RWPE1 (cell line): ENCODE measurements around the gene NOD2.

Experiments
- CTCF ChIA-PET: fragments of 350-600 bp; sonication (Branson Sonifier 250); formaldehyde crosslinking; extraction: SDS; loops from one replicate; lab custom pipeline; 2021; lab: Yijun Ruan, JAX
- POLR2A ChIA-PET: fragments of 400-600 bp; formaldehyde crosslinking; extraction: SDS; loops from one replicate; lab custom pipeline; 2020; ENCODE audit warnings: antibody characterized with exemption; ENCODE audit not compliant: low non-redundant PET; lab: Yijun Ruan, JAX
- DNase-seq: peaks from one replicate; pipeline ENCODE4 v3.0.0; 2012; ENCODE audit warnings: low spot score
- H3K27ac ChIP-seq: fragments of 450-650 bp; 2 replicates; pipeline ENCODE4 v1.5.1; 2017
- TF ChIP-seq, protein P1 (sequence below): fragments of 450-650 bp; conservative IDR thresholded peaks from 2 replicates; pipeline ENCODE4 v1.5.1; 2017; ENCODE audit warnings: low read depth, mild to moderate bottlenecking

The NOD2 gene

DNA sequence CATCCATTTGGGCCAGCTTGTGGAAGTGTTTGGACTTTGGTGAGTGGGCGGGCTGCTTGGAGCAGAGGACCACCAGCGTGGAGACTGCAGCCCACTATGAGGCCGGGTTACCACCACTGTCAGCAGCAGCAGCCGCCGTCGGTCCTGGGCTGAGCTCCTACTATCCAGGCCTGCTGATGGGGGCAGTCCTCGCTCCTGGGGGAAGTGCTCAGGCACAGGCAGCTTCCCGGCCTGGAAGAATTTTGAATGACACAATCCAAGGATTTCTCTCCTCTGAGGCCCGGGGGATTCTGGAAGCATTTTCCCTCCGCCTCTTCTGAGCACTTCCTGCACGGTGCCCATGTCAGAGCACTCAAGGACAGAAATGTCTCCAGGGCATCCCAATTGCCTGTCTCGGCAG lies 5.3 kb upstream of the NOD2 start:
- CTCF ChIA-PET: interaction anchor here (0.6 kb wide), 1 partner anchor 12 kb away, joined by 4 read pairs; no protein-coding TSS in a partner anchor
- POLR2A ChIA-PET: no interaction called here
- H3K27ac ChIP-seq: no peak overlapping the region
- TF ChIP-seq, protein P1, sequence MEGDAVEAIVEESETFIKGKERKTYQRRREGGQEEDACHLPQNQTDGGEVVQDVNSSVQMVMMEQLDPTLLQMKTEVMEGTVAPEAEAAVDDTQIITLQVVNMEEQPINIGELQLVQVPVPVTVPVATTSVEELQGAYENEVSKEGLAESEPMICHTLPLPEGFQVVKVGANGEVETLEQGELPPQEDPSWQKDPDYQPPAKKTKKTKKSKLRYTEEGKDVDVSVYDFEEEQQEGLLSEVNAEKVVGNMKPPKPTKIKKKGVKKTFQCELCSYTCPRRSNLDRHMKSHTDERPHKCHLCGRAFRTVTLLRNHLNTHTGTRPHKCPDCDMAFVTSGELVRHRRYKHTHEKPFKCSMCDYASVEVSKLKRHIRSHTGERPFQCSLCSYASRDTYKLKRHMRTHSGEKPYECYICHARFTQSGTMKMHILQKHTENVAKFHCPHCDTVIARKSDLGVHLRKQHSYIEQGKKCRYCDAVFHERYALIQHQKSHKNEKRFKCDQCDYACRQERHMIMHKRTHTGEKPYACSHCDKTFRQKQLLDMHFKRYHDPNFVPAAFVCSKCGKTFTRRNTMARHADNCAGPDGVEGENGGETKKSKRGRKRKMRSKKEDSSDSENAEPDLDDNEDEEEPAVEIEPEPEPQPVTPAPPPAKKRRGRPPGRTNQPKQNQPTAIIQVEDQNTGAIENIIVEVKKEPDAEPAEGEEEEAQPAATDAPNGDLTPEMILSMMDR: no peak
- DNase-seq: no peak

DNA sequence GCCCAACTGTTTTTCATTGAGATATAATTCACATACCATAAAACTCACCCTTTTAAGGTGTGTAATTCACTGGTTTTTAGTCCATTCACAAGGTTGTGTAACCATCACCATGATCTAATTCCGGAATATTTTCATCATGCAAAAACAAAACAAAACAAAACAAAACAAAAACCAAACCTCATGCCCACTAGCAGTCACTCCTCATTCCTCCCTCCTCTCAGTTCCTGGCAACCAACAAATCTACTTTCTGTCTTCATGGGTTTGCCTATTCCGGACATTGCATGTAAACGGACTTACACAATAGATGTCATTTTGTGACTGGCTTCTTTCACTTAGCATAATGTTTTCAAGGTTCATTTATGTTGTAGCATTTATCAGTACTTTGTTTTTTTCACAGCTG lies 4.5 kb upstream of the NOD2 start:
- DNase-seq: no peak
- no peak overlapping the region for H3K27ac ChIP-seq
- CTCF ChIA-PET: no interaction called here
- TF ChIP-seq, protein P1: no peak
- POLR2A ChIA-PET: no interaction called here

DNA sequence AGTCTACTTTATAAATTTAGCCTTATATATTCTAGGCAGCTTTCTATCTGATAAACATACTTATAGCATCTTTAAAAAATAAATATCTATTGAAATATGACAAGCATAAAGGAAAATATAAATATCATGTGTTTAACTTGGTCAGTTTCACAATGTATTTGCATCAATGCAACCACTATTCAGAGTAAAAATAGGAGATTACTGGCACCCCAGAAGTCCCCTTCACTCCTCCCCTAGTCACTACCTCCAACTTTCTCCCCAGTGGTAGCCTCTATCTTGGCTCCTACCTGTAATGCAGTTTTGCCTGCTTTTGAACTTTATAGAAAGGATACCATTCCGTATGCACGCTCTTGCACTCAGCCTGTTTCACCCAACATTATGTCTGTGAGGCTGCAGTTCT lies 3.2 kb upstream of the NOD2 start:
- ChIA-PET CTCF (no interaction called here), POLR2A (no interaction called here)
- H3K27ac ChIP-seq: no peak overlapping the region
- no peak for DNase-seq
- TF ChIP-seq, protein P1: no peak

DNA sequence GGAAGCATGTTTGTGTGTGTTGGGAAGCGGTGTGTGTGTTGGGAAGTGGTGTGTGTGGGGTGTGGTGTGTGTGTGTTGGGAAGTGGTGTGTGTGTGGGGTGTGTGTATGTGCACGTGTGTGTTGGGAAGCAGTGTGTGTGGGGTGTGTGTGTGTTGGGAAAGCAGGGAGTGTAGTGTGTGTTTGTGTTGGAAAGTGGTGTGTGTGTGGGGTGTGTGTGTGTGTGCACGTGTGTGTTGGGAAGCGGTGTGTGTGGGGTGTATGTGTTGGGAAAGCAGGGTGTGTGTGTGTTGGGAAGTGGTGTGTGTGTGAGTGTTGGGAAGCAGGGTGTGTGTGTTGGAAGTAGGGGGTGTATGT lies 785 bp upstream of the NOD2 start:
- TF ChIP-seq, protein P1: no peak

DNA sequence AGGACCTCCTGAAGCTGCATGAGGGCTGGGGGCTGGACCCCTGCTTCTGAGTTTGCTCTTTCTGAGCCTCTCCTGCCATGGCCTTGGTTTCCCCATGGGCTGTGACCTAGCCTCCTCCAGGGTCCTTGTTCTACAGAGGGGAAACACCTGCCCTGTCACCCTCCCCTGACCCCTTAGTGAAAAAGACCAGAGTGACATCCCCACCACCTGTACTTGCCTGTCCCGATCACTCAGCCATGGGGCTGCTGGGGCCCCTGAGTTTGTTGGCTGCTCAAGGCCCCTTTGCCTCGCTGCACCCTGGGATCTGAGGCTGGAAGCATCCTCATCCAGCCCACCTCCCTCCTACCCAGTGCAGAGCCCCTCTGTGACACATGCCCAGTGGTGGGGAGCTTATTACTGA lies 800 bp downstream of the NOD2 start:
- ChIA-PET POLR2A (no interaction called here), CTCF (interaction anchor here (0.6 to 0.7 kb wide), 3 partner anchors 8 to 145 kb away, joined by 3 to 4 read pairs (median 3); no protein-coding TSS in a partner anchor)
- no peak for DNase-seq
- TF ChIP-seq, protein P1: no peak
- H3K27ac ChIP-seq: no peak overlapping the region

More for the DNA sequence above, 785 bp upstream of the NOD2 start:
- DNase-seq: no peak
- no peak overlapping the region for H3K27ac ChIP-seq
- ChIA-PET CTCF (no interaction called here), POLR2A (no interaction called here)

DNA sequence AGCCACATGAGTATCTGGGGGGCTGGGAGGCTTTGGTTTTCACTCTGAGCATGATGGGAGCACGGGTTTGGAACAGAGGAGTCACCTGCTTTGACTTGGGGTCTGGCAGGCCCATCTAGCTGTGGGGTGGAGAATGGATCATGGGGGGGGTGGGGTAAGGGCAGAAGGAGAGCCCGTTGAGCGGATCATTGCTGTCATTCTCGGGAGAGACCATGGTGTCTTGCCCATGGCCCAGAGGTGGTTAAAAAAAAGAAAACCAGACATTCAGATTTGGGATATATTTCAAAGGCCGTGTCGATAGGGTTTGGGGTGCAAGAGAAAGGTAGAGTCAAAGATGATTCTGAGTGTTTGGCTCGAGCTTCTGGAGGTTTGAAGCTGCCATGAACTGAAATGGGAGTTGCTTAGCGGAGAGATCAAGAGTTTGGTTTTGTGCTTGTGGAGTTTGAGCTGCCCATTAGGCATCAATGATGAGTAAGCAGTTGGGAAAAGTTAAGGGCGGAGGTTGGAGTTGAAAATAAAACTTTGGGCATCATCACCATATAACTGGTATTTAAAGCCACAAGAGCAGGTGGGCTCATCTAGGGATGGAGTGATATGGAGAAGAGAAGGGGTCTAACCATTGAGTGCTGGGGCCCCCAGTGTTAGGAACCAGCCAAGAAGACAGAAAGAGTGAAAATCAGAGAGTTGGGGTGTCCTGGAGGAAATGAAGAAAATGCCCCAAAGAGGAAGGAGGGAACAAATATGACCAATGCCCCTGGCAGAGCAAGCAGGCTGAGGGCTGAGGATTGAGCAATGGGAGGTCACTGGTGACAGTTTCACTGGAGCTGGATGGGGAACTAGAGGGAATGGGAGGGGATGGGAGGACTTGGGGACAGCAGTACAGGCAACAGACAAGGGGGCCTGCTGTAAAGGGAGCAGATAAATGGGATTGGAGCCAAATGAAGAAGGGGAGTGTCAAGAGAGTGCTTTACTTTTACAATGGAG lies 1.9 kb downstream of the NOD2 start:
- ChIA-PET CTCF (interaction anchor here (0.6 to 1.1 kb wide), 2 partner anchors 29 to 145 kb away, joined by 3 to 4 read pairs; no protein-coding TSS in a partner anchor), POLR2A (no interaction called here)
- no peak for DNase-seq
- peak overlapping the region; percentile 80 for H3K27ac ChIP-seq
- TF ChIP-seq, protein P1: no peak
